ENCODE measurements around the gene RABGAP1L. TPM values are rescaled to one million over a fixed set of nuclear protein-coding genes. Genes with fewer than 3 reads are reported as not detected.

RABGAP1L gene
- total RNA-seq, 2 experiments from 2014 or later = 98.1 to 158 TPM

DNA sequence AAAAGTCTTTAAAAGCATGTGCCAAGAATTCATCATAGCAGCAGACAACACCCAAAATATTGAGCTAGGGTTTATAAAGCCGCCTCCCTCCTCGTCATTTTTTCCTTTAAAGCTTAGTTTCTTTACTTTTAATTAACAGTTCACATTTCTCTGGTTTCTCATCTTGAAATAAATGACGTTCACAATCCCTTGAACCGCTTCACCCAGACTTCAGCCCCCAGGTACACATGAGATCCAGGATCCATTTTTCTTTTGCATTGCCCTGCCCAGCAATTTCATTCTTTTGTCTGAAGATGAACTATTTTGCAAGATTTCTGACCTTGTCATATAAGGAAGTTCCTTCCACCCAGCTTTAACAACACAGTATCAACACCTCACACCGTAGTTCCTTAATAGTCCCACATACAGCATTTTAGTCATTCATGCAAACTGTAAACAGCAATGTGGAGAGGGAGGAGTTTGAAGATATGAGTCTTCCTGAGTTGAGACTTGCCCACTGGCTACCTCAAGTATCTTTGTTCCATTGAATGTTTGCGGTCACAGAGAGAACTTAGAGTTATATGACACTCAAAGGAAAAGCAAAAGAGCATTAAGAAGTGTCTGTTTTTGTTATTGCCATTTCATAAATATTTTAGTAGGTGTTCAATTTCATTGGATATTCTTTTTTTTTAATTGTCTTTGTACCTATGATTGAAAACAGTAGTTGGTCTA, 805.1 kb downstream of the RABGAP1L start:
- intact Hi-C loops (cut with micrococcal nuclease; ENCODE audit: unreplicated experiment) = loop anchor here (2.0 kb wide), 2 partner anchors 14 to 90 kb away; no protein-coding TSS in a partner anchor
- Histone ChIP-seq H2AFZ (ENCODE audit: low read length) (peak overlapping the region; percentile 19; the same call in 1 of the 2 replicates), H3K27ac (ENCODE audit: low read depth, low read length, poor library complexity, severe bottlenecking) (peak overlapping the region; percentile 93), H3K9me3 (ENCODE audit: low read length) (peaks cover 3% of the 10 kb centered on the region; the same call in 1 of the 2 replicates), H3K79me2 (ENCODE audit: insufficient read depth, low read depth, low read length) (peaks cover 40% of the 10 kb centered on the region; the same call in 1 of the 2 replicates), H3K4me3 (ENCODE audit: low read depth, low read length, poor library complexity, severe bottlenecking) (peak overlapping the region; percentile 63), H3K9me2 (ENCODE audit: insufficient read depth, low read length) (no peaks in the 10 kb centered on the region), H4K20me1 (ENCODE audit: insufficient read depth, low read length) (no peaks in the 10 kb centered on the region), H3K36me3 (ENCODE audit: insufficient read depth, low read length) (peaks cover 39% of the 10 kb centered on the region), H3K4me1 (ENCODE audit: insufficient read depth, low read length, poor library complexity, severe bottlenecking) (peaks cover 79% of the 10 kb centered on the region), H3K4me2 (ENCODE audit: low read length) (peak overlapping the region; percentile 83)
- no peak for TF ChIP-seq EZH2phosphoT487 (IDR thresholded peaks at IDR 0.05; ENCODE audit: borderline replicate concordance, low read depth, low read length)
- TF ChIP-seq, protein P1, sequence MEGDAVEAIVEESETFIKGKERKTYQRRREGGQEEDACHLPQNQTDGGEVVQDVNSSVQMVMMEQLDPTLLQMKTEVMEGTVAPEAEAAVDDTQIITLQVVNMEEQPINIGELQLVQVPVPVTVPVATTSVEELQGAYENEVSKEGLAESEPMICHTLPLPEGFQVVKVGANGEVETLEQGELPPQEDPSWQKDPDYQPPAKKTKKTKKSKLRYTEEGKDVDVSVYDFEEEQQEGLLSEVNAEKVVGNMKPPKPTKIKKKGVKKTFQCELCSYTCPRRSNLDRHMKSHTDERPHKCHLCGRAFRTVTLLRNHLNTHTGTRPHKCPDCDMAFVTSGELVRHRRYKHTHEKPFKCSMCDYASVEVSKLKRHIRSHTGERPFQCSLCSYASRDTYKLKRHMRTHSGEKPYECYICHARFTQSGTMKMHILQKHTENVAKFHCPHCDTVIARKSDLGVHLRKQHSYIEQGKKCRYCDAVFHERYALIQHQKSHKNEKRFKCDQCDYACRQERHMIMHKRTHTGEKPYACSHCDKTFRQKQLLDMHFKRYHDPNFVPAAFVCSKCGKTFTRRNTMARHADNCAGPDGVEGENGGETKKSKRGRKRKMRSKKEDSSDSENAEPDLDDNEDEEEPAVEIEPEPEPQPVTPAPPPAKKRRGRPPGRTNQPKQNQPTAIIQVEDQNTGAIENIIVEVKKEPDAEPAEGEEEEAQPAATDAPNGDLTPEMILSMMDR (conservative IDR thresholded peaks at IDR 0.05; ENCODE audit: low read length) = no peak
- ChIA-PET POLR2A (interaction anchor here (0.7 to 7.8 kb wide), 10 partner anchors 8 to 165 kb away, joined by 3 to 61 read pairs (median 4); partner anchors contain the start of gene CACYBP), CTCF (ENCODE audit: unreplicated experiment) (interaction anchor here (0.8 kb wide), 1 partner anchor 11 kb away, joined by 4 read pairs; no protein-coding TSS in a partner anchor)
- peak; percentile 78 for DNase-seq (ENCODE audit: low spot score)
- BruUV-seq (replicated peaks) = no TSS peak

DNA sequence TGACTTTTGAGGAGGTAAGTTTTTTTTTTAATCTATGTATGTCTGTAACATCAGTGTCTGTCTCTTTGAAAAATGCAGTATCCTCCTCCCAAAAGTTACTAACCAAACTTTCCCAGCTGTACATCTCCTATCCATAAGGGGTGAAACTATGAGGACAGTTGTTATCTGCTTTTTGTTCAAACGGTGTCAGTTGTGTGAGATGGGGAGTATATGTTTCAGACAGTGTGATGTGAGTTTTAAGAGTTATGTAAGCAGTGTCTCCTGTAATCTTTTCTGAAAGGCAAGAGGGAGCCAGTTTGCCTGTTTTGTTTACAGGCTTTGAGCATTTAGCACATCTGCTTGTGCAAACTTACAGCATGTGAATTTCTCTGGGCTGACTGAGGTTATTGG, 805.6 kb downstream of the RABGAP1L start:
- H4K20me1 ChIP-seq (ENCODE audit: insufficient read depth, low read length) = no peaks in the 10 kb centered on the region
- peak overlapping the region; percentile 93 for H3K27ac ChIP-seq (ENCODE audit: low read depth, low read length, poor library complexity, severe bottlenecking)
- POLR2A ChIA-PET = interaction anchor here (0.5 to 7.8 kb wide), 10 partner anchors 11 to 89 kb away, joined by 3 to 61 read pairs (median 6); no protein-coding TSS in a partner anchor
- TF ChIP-seq, protein P1 (conservative IDR thresholded peaks at IDR 0.05; ENCODE audit: low read length) = no peak
- no peak for TF ChIP-seq EZH2phosphoT487 (IDR thresholded peaks at IDR 0.05; ENCODE audit: borderline replicate concordance, low read depth, low read length)
- intact Hi-C loops (cut with micrococcal nuclease; ENCODE audit: unreplicated experiment) = loop anchor here (2.0 kb wide), 2 partner anchors 14 to 90 kb away; no protein-coding TSS in a partner anchor
- CTCF ChIA-PET (ENCODE audit: unreplicated experiment) = interaction anchor here (1.5 kb wide), 1 partner anchor 14 kb away, joined by 3 read pairs; no protein-coding TSS in a partner anchor
- H3K9me3 ChIP-seq (ENCODE audit: low read length) = peaks cover 3% of the 10 kb centered on the region; the same call in 1 of the 2 replicates
- H3K79me2 ChIP-seq (ENCODE audit: insufficient read depth, low read depth, low read length) = peaks cover 40% of the 10 kb centered on the region; the same call in 1 of the 2 replicates
- peak overlapping the region; percentile 0; the same call in 1 of the 2 replicates for H2AFZ ChIP-seq (ENCODE audit: low read length)
- TSS peak; percentile 29 for BruUV-seq (replicated peaks)
- H3K36me3 ChIP-seq (ENCODE audit: insufficient read depth, low read length) = peaks cover 39% of the 10 kb centered on the region
- H3K4me3 ChIP-seq (ENCODE audit: low read depth, low read length, poor library complexity, severe bottlenecking) = peak overlapping the region; percentile 63
- peak overlapping the region; percentile 83 for H3K4me2 ChIP-seq (ENCODE audit: low read length)
- H3K9me2 ChIP-seq (ENCODE audit: insufficient read depth, low read length) = no peaks in the 10 kb centered on the region
- H3K4me1 ChIP-seq (ENCODE audit: insufficient read depth, low read length, poor library complexity, severe bottlenecking) = peaks cover 83% of the 10 kb centered on the region
- DNase-seq (ENCODE audit: low spot score) = peak; percentile 54

All from OCI-LY7 (cell line).